Liver (tissue), 3 donors: ENCODE results near the gene TRPC4AP.

Experiments used
- EGR1 ChIP-seq, 2 donors: IDR thresholded peaks; 2 replicates each; pipeline ENCODE4 v1.6.1; 2016 to 2018; ENCODE audit warnings: antibody characterized with exemption in 2 of 2, low read depth in 2 of 2
- FOXA1 ChIP-seq: IDR thresholded peaks from 2 replicates; pipeline ENCODE4 v1.6.1; 2016; ENCODE audit warnings: antibody characterized with exemption
- HNF4G ChIP-seq: IDR thresholded peaks from 2 replicates; pipeline ENCODE4 v1.6.1; 2016; ENCODE audit warnings: antibody characterized with exemption
- RAD21 ChIP-seq, 2 donors: IDR thresholded peaks; 2 replicates each; pipeline ENCODE4 v1.6.1; 2016; ENCODE audit warnings: antibody characterized with exemption in 2 of 2, mild to moderate bottlenecking in 2 of 2
- REST ChIP-seq: IDR thresholded peaks from 2 replicates; pipeline ENCODE4 v1.6.1; 2016; ENCODE audit warnings: antibody characterized with exemption, mild to moderate bottlenecking
- RXRA ChIP-seq, 2 donors: IDR thresholded peaks; 2 replicates each; pipeline ENCODE4 v1.6.1; 2017 to 2018; ENCODE audit warnings: antibody characterized with exemption in 2 of 2, mild to moderate bottlenecking in 1 of 2
- SP1 ChIP-seq: IDR thresholded peaks from 2 replicates; pipeline ENCODE4 v1.6.1; 2018; ENCODE audit warnings: antibody characterized with exemption, mild to moderate bottlenecking
- TAF1 ChIP-seq: conservative IDR thresholded peaks from 2 replicates; pipeline ENCODE4 v1.6.1; 2016; ENCODE audit warnings: antibody characterized with exemption, mild to moderate bottlenecking
- YY1 ChIP-seq: IDR thresholded peaks from 2 replicates; pipeline ENCODE4 v1.6.1; 2016; ENCODE audit warnings: antibody characterized with exemption, mild to moderate bottlenecking
- TF ChIP-seq, protein P1 (sequence below): fragments of 150-350 bp; IDR thresholded peaks from 2 replicates; pipeline ENCODE4 v1.5.1; 2017; ENCODE audit warnings: improper control_type of control experiment, low read depth, low read length; ENCODE audit not compliant: missing input control
- TF ChIP-seq, protein P2 (sequence below): IDR thresholded peaks from 2 replicates; pipeline ENCODE4 v1.6.1; 2016; ENCODE audit warnings: antibody characterized with exemption
- TF ChIP-seq, protein P3 (sequence below): IDR thresholded peaks from 2 replicates; pipeline ENCODE4 v1.6.1; 2016; ENCODE audit warnings: antibody characterized with exemption
- TF ChIP-seq, protein P4 (sequence below): IDR thresholded peaks from 2 replicates; pipeline ENCODE4 v1.6.1; 2016; ENCODE audit warnings: antibody characterized with exemption
- donor health status: healthy.
- donor health status: healthy.

- TF ChIP-seq, protein P1, sequence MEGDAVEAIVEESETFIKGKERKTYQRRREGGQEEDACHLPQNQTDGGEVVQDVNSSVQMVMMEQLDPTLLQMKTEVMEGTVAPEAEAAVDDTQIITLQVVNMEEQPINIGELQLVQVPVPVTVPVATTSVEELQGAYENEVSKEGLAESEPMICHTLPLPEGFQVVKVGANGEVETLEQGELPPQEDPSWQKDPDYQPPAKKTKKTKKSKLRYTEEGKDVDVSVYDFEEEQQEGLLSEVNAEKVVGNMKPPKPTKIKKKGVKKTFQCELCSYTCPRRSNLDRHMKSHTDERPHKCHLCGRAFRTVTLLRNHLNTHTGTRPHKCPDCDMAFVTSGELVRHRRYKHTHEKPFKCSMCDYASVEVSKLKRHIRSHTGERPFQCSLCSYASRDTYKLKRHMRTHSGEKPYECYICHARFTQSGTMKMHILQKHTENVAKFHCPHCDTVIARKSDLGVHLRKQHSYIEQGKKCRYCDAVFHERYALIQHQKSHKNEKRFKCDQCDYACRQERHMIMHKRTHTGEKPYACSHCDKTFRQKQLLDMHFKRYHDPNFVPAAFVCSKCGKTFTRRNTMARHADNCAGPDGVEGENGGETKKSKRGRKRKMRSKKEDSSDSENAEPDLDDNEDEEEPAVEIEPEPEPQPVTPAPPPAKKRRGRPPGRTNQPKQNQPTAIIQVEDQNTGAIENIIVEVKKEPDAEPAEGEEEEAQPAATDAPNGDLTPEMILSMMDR: no peak
- TF ChIP-seq TAF1 (no peak), REST (no peak), YY1 (no peak), EGR1 (IDR thresholded peaks at IDR 0.05; ENCODE audit: low read depth in 2 of 2) (no peak), HNF4G (no peak), SP1 (no peak), RXRA (IDR thresholded peaks at IDR 0.05) (no peak), RAD21 (IDR thresholded peaks at IDR 0.05) (no peak), FOXA1 (no peak)
- TF ChIP-seq, protein P2, sequence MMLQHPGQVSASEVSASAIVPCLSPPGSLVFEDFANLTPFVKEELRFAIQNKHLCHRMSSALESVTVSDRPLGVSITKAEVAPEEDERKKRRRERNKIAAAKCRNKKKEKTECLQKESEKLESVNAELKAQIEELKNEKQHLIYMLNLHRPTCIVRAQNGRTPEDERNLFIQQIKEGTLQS: no peak
- TF ChIP-seq, protein P3, sequence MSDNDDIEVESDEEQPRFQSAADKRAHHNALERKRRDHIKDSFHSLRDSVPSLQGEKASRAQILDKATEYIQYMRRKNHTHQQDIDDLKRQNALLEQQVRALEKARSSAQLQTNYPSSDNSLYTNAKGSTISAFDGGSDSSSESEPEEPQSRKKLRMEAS: no peak
- TF ChIP-seq, protein P4, sequence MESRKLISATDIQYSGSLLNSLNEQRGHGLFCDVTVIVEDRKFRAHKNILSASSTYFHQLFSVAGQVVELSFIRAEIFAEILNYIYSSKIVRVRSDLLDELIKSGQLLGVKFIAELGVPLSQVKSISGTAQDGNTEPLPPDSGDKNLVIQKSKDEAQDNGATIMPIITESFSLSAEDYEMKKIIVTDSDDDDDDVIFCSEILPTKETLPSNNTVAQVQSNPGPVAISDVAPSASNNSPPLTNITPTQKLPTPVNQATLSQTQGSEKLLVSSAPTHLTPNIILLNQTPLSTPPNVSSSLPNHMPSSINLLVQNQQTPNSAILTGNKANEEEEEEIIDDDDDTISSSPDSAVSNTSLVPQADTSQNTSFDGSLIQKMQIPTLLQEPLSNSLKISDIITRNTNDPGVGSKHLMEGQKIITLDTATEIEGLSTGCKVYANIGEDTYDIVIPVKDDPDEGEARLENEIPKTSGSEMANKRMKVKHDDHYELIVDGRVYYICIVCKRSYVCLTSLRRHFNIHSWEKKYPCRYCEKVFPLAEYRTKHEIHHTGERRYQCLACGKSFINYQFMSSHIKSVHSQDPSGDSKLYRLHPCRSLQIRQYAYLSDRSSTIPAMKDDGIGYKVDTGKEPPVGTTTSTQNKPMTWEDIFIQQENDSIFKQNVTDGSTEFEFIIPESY: no peak
Measured at GRCh38 chr20:34989670-34990069, 102.9 kb downstream of the TRPC4AP start.
